HG03097 (cell line): ENCODE data around the gene CDH22.

ENCODE experiments used
- ATAC-seq: cut with Tn5 transposase; IDR thresholded peaks from one replicate; pipeline ENCODE4 v1.9.1; 2021; ENCODE audit not compliant: unreplicated experiment, low FRiP score

CDH22 gene

DNA sequence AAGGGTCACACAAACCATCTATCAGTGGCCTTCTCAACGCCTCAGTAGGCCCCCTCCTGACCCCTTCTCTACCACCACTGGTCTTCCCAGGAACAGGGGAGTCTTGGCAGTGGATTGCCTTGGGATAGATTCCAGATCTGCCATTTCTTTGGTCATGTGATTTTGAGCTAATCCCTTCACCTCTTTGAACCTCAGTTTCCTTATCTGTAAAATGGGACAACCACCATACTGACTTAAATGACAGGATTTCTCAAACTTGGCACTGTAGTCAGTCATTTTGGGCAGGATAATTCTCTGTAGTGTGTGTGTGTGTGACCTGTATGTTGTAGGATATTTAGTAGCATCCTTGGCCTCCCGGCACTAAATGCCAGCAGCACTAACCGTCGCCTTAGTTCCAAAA, 89.1 kb downstream of the CDH22 start:
- ATAC-seq = no peak

- ATAC-seq = no peak
These were observed 89.6 kb downstream of the CDH22 start for GRCh38 chr20:46218656-46219055.

- no peak for ATAC-seq
These were observed 90.7 kb downstream of the CDH22 start for GRCh38 chr20:46217583-46217982.

DNA sequence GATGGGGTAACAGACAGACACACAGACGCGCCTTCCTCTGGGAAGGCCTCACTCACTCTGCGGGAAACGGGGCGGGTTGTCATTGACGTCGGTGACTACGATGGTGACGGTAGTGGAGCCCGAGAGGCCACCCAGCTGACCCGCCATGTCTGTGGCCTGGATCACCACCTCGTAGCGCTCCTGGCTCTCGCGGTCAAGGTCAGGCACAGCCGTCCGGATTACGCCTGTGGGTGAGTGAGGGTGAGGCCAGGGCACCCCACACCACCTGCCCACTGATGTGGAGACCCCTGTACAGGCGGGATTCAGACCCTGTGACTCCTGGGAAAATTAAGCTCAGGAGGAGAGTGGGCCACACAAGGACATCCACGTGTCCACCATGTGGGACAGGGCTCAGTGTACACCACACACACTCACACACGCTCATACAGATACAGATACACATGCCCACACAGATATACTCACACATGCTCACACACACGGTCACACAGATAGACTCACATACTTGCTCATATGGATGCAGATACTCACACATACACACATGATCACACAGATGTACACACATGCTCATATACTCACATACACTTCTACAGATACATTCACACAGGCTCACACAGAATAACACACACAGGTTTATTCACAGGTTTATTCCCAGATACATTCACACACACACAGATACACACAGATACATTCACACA, 91.4 kb downstream of the CDH22 start:
- ATAC-seq = no peak

- no peak for ATAC-seq
These were observed 92.2 kb downstream of the CDH22 start for GRCh38 chr20:46215913-46216707.

DNA sequence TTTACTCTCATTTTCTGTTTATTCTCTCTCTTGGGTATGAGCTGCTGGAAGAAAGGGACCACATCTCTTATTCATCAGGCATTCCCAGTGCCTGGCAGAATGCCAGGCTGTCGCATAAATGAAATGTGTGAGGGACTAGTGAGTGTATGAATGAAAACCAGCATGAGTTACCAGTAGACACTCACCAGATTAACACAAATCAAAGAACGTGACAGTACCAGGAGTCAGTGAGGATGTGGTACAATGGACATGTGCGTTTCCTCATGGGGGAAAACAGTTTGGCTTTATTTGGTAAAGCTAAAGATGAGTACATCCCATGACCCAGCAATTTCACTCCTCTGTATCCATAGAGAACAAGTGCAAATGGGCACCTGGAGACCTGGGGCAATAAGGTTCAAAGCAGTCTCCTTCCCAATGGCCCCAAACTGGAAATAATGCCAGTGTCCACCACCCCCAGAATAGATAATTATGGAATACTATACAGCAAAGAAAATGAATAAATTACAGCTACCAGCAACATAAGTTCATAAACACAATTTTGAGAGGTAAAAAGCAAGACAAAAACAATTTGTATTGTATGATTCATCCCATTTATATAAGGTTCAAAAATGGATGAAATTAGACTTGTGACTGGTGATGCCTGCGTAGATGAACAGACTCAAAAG, 93.3 kb downstream of the CDH22 start:
- no peak for ATAC-seq

DNA sequence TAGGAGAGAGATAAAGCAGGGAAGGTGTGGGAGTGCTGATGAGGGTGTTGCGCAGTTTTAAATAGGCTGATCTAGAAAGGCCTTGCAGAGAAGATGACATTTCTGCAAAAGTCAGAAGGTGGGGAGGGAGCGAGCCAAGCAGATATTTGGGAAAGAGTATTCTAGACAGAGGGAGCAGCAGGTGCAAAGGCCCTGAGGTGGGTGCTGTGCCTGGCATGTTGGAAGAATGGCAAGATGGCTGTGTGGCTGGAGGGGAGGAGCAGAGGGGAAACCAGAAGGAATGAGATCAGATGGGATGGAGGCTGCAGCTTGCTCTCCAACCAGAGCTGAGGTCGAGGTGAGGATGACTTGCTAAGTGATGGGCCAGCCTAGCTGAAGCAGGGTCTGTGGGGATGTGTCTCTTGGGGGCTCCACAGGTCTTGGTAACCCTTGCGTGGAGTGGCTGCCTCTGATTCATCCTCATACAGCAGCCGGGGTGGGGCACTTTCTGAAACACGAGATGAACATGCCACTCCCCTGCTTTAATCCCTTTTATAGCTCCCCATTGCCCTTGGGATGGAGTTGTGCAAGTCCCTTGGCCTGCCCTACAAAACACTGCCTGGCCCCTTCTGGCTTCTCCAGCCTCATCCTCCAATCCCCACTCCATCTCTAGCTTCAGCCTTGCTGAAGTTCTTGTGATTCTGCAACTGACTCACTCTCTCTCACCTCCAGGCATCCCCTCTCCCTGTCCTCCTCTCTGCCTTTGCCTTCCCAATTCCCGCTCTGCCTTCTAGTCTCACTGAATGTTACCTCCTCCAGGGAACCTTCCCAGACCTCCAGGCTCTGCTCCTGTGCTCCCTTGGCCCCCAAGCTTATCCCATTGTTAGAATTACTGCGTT, 94.1 kb downstream of the CDH22 start:
- no peak for ATAC-seq

- ATAC-seq = no peak
These were observed 95.4 kb downstream of the CDH22 start for GRCh38 chr20:46212876-46213275.

- ATAC-seq = no peak
These were observed 96.0 kb downstream of the CDH22 start for GRCh38 chr20:46212252-46212651.

- ATAC-seq = no peak
These were observed 97.0 kb downstream of the CDH22 start for GRCh38 chr20:46211331-46211722.

DNA sequence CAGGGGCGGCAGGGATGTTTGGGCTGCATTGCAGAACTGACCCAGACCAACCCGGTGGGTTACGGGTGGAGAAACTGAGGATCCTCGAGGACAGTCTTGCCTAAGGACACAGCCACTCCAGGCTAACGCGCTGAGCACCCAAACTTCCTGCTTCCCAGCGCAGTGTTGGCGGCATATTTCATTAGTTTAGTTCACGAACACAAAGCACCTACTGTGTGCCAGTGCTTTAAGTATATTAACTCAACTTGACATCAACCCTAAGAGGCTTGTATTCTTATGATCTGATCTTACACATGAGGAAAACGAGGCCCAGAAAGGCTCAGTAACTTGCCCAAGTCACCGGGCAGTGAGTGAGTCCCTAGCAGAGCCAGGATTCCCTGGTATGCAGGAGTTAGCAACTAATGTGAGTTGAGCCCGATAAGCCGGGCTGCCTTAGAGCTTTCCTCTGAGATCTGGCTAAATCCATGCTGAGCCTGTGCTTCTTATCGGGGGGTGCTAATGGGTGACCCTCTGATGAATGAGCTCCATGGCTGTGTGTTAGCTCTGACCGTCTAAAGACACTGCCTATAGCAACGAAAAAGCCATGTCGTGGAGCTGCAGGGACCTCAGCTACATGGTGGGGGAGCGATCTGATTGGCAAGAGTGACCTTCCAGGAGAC, 97.5 kb downstream of the CDH22 start:
- ATAC-seq = no peak

DNA sequence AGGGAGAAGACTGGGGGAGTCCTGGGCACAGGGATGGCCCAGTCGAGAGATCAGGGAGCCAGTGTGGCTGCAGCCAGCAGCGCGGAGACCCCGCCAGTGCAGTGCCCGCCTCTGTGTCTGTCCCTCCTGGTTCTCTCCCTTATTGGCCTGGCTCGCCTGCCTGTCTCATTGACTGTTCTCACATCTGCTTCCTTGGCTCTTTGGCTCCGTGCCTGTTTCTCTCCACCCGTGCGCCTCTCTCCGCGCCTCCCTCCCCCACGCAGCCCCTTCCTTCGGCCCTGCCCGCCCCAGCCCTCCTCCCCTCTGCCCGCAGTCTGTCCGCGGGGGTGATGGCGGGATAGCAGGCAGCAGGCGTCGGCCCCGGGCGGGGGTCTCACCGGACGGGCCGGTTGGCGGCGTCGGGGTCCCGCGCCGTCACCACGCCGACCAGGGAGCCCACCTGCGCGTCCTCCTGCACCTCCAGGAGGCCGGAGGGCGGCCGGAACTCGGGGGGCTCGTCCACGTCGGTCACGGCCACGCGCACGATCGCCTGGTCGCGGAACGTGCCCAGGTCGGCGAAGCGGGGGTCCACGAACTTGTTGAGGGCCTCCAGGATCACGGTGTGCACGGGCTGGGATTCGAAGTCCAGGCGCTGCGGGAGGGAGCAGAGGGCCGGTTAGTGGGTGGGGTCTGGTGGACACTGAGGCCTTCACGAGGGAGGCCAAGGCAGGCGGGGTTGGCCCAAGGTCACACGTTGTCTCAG, 98.2 kb downstream of the CDH22 start:
- ATAC-seq = no peak

GRCh38 chr20:46207793-46208192, 100.5 kb downstream of the CDH22 start:
- ATAC-seq = no peak

- no peak for ATAC-seq
These were observed 101.2 kb downstream of the CDH22 start for GRCh38 chr20:46206992-46207549.

GRCh38 chr20:46206025-46206424, 102.3 kb downstream of the CDH22 start:
- no peak for ATAC-seq

GRCh38 chr20:46205349-46205748, 102.9 kb downstream of the CDH22 start:
- ATAC-seq = no peak

DNA sequence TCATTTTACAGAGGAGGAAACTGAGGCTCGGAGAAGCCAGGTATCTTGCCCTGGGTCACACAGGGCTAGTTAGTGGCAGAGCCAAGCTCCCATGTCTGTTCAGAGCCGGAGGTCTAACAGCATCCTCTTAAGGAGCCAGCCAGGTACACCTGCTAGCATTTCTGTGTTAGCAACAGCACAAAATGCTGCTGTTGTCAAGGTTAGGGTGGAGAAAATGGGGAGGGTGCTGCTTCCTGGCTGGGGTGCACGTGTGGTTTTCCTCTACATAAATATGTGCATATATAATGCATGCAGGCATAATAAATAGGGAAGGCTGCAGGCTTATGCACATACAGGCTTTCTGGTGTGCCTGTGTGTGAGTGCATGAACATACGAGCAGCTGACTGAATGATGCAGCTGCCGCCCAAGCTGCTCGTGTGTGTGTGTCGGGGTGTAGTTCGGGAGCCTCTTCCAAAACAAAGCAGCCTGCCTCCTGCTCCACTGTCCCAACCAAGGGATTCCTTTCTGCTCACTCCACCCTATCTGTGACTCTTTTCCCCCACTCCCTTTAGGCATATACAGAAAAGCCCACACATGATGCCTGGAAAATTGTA, 103.6 kb downstream of the CDH22 start:
- ATAC-seq = no peak

DNA sequence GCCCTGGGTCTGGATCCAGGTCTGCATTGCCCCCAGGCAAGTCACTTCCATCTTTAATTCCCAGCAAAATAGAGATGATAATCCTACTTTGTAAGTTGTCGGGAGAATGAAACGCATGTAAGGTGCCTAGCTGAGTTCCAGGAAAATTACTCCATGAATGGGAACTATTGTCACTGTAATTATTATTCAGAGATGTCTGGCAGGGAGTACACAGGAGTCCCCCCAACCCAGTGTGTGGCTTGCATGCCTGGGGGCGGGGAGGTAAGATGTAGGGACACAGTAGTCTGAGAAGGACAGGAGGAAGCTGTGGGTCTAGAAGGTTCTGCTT, 104.8 kb downstream of the CDH22 start:
- no peak for ATAC-seq
